Measurements from ENCODE around the gene PHLDA1.

DNA sequence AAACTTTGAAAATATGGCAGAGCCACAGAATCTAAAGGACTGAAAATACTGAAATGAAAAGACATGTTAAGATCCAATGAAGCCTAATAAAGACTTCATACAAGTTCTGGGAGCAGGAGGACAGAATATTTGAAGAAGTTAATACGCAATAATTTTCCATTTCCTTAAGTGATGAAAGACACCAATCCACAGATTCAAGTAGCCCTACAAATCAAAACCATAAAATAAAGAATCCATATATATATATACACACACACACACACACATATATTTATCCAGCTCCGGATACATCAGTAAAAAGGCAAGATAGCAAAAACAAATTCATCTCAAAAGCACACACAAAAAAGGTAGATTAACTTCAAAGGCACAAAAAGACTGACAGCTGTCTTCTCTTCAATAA is 47.2 kb upstream of the PHLDA1 start:
- no peak for TF ChIP-seq POLR2AphosphoS5 (IDR thresholded peaks at IDR 0.05; ENCODE audit: low read depth, low read length)
- no peak for TF ChIP-seq POLR2A (IDR thresholded peaks at IDR 0.05; ENCODE audit: low read depth, low read length)

Data from GM12892 (cell line).